Psoas muscle (tissue), 8 donors: ENCODE results near the gene NOXRED1. TPM values are rescaled to one million over a fixed set of nuclear protein-coding genes. Genes with fewer than 3 reads are reported as not detected.

Source experiments
- ATAC-seq, 4 donors: fragments of 200-7000 bp; cut with Tn5 transposase; one replicate each; pipeline ENCODE4 v1.9.1; 2020; ENCODE audit warnings: moderate library complexity in 3 of 4, mild to moderate bottlenecking in 2 of 4
- DNase-seq, 2 donors: peaks; one replicate each; pipeline ENCODE4 v3.0.0-alpha.2; 2020
- H3K27ac ChIP-seq: fragments of 200-600 bp; one replicate; pipeline ENCODE4 v1.8.0; 2022
- H3K27me3 ChIP-seq, 3 donors: fragments of 200-600 bp in 1 of 3; one replicate each; pipeline versions ENCODE4 v1.6.1 to v1.8.0; 2013 to 2022; ENCODE audit warnings: low read length in 2 of 3, mild to moderate bottlenecking in 2 of 3, moderate library complexity in 1 of 3; ENCODE audit not compliant: insufficient read depth in 3 of 3
- H3K36me3 ChIP-seq, 2 donors: fragments of 200-600 bp in 1 of 2; one replicate each; pipeline versions ENCODE4 v1.6.1 to v1.8.0; 2013 to 2022; ENCODE audit warnings: low read depth in 1 of 2, mild to moderate bottlenecking in 1 of 2, moderate library complexity in 1 of 2; ENCODE audit not compliant: insufficient read depth in 1 of 2
- H3K4me1 ChIP-seq: fragments of 200-600 bp; one replicate; pipeline ENCODE4 v1.8.0; 2022
- H3K4me3 ChIP-seq: fragments of 200-600 bp; one replicate; pipeline ENCODE4 v1.8.0; 2022; ENCODE audit warnings: mild to moderate bottlenecking
- H3K9me3 ChIP-seq: fragments of 200-600 bp; one replicate; pipeline ENCODE4 v1.8.0; 2022
- CTCF ChIP-seq: fragments of 200-600 bp; IDR thresholded peaks from one replicate; pipeline ENCODE4 v1.8.0; 2022; ENCODE audit warnings: antibody characterized with exemption
- WGBS, 3 donors: extraction: QIAGEN DNeasy Blood & Tissue Kit; methylation state at CpG; one replicate each; pipeline versions ENCODE4 v1.1.6 to v1.1.7; 2013; 5-methylcytosine and 5-hydroxymethylcytosine counted together
- intact Hi-C, 2 donors: fragments of 100-400 bp; cut with DNase I; formaldehyde crosslinking; loops; one replicate each; pipeline versions ENCODE4 v1.11.0 to v1.14.2; 2022
- polyA plus RNA-seq, 3 donors: library from polyadenylated mRNA; stranded (reverse); fragments of 200-250 nt; gene quantifications; one replicate each; pipeline ENCODE4 v1.2.3, GENCODE V29; 2013
- total RNA-seq, 4 donors: library from RNA; stranded (reverse); fragmentation: NEBNext Ultra II Directional in 2 of 4; extraction: Animal tissue kit (Norgen Biotek cat#: 25700) in 2 of 4; gene quantifications; one replicate each; pipeline versions ENCODE4 v1.2.1 to v1.2.4, GENCODE V29; 2021 to 2023
- donor health status: healthy with polysubstance abuse.
- donor health status: DM: no; HTN: no; CAD: no; lungs with moderate emphysema.
- donor health status: Bipolar disorder and iron deficiency.
- donor health status: healthy.
- donor health status: DM: yes; HTN: yes; CAD: no.
- donor health status: DM: no; HTN: no; CAD: no.
- donor health status: DM: no; HTN: no; CAD: no.
- donor health status: DM: yes; HTN: yes; CAD: no.

NOXRED1 gene
- total and polyA plus RNA-seq, 7 donors, result 0.13 to 0.34 (median 0.24) TPM; not detected in 1

- Histone ChIP-seq H3K9me3 (no peaks in the 10 kb centered on the region), H3K36me3 (peaks cover 26 to 100% of the 10 kb centered on the region in 2 donors), H3K27me3 (no peaks in the 10 kb centered on the region), H3K27ac (no peak overlapping the region), H3K4me1 (no peaks in the 10 kb centered on the region), H3K4me3 (no peak overlapping the region)
- ATAC-seq (no peak), DNase-seq (no peak)
- intact Hi-C loops, result no loop called here
- no peak for TF ChIP-seq CTCF
- 96 to 98% (median 98%) methylated on average over 1 of the region's 1 CpG for WGBS, 3 donors
These were observed 15.3 kb upstream of the NOXRED1 start for GRCh38 chr14:77438596-77438995.

DNA sequence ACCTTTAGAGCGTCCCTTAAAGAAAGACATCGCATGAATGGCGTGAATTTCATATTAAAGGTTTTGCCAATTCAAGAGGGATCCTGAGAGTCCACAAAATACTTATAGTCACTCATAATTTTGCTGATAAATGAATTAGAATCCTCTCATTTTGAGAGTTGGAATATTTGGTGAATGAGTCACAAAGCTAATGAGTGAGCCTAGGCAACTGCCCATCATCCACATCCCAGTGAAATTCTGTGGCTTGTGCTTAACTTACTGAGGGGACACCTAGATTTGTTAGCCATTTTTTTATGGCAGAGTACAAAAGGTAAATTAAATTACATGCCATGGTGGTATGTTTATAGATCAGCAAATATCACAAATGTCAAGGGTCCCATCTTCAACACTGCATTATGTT is 12.7 kb upstream of the NOXRED1 start:
- ATAC-seq (no peak), DNase-seq (no peak)
- no peak for TF ChIP-seq CTCF
- Histone ChIP-seq H3K27me3 (no peaks in the 10 kb centered on the region), H3K36me3 (peaks cover 11 to 100% of the 10 kb centered on the region in 2 donors), H3K9me3 (no peaks in the 10 kb centered on the region), H3K4me3 (no peak overlapping the region), H3K4me1 (no peaks in the 10 kb centered on the region), H3K27ac (no peak overlapping the region)
- 97 to 99% (median 99%) methylated on average over 3 of the region's 3 CpGs for WGBS, 3 donors
- intact Hi-C loops, result no loop called here

DNA sequence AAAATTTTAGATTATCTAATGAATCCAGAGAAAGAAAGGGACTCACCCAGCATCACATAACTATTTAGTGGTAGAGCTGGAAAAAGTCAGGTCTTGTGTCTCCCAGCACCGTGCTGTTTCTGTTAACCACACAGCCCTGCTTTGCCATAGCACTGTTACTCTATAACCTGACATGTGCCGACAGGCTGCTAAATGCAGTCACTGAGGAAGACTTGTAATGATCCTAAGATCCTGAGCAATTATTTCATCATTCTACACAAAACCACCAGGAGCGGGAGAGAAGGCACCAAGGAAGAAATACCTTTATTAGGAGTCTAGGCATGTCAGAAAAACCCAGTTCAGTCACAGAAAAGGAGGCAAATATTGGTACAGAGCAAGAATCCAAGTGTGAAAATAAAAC is 3.1 kb upstream of the NOXRED1 start:
- no peak overlapping the region for H3K27ac ChIP-seq
- intact Hi-C loops, result no loop called here
- H3K4me1 ChIP-seq, result no peaks in the 10 kb centered on the region
- H3K36me3 ChIP-seq, result peaks cover 34 to 100% of the 10 kb centered on the region in 2 donors
- H3K4me3 ChIP-seq, result no peak overlapping the region
- TF ChIP-seq CTCF, result no peak
- WGBS, 3 donors, result 96 to 97% (median 96%) methylated on average over 3 of the region's 3 CpGs
- ATAC-seq, result no peak
- H3K27me3 ChIP-seq, result no peaks in the 10 kb centered on the region
- DNase-seq, result no peak
- no peaks in the 10 kb centered on the region for H3K9me3 ChIP-seq

DNA sequence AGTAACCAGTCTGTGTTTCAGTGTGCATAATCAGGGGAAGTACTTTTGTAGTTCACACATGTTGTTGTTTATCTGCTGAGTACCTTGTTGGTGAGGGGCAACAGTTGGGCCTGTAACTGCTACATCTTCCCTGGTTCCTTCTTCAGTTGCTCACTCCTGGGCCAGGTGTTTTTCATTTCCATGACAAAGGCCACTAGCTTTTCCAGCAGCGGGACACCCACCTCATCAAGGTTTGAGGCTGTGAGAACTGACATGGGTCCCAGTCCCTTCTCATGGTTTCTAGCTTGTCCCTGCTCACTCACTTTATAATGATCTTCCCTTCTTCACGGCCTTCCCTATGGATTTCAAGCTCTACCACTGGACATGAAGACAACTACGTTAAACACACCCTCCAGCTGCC is 1.5 kb upstream of the NOXRED1 start:
- H3K9me3 ChIP-seq, result no peaks in the 10 kb centered on the region
- no peak for TF ChIP-seq CTCF
- intact Hi-C loops, result no loop called here
- H3K4me1 ChIP-seq, result no peaks in the 10 kb centered on the region
- H3K4me3 ChIP-seq, result no peak overlapping the region
- DNase-seq, result no peak
- no peak overlapping the region for H3K27ac ChIP-seq
- ATAC-seq, result no peak
- WGBS, 3 donors, result 92 to 94% (median 94%) methylated on average over 3 of the region's 3 CpGs
- peaks cover 34 to 86% of the 10 kb centered on the region in 2 donors for H3K36me3 ChIP-seq
- H3K27me3 ChIP-seq, result no peaks in the 10 kb centered on the region

DNA sequence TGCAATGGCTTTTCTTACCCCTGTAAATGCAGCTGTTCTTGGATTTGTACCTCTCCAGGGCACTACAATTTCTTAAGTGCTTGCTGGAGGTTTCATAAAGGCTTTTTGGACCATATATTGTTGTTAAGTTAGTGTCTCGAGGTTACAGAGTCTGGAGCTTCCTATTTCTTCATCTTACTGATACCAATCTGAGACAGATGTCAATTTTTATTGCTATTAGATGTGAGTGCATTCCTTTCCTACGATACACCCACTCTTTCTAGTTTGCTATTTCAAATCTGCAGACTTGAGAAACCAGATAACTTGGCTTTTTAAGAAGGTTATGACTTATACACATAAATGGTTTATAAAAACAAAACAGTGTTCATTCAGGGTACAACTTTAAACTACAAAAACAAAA is 2.1 kb downstream of the NOXRED1 start:
- Histone ChIP-seq H3K27ac (no peak overlapping the region), H3K4me1 (no peaks in the 10 kb centered on the region), H3K27me3 (no peaks in the 10 kb centered on the region), H3K36me3 (peaks cover 8 to 50% of the 10 kb centered on the region in 2 donors), H3K4me3 (no peak overlapping the region), H3K9me3 (no peaks in the 10 kb centered on the region)
- no peak for TF ChIP-seq CTCF
- intact Hi-C loops, result no loop called here
- ATAC-seq (no peak), DNase-seq (no peak)
- 46 to 96% (median 74%) methylated on average over 2 of the region's 2 CpGs for WGBS, 3 donors
